ENCODE results near the gene SLCO4A1.

The SLCO4A1 gene

DNA sequence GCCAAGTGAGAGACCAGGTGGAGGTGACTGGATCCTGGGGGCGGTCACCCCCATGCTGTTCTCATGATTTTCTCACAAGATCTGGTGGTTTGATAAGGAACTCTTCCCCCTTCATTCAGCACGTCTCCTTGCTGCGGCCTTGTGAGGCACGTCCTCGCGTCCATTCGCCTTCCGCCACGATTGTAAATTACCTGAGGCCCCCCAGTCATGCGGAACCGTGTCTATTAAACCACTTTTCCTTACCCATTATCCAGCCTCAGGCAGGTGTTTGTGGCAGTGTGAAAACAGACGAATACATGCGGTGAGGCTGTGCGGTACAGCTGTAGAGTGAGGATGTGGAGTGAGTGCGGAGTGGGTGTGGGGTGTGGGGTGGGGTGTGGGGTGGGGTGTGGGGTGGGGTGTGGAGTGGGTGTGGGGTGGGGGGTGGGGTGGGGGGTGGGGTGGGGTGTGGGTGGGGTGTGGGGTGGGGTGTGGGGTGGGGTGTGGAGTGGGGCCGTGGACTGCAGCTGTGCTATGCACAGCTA, 54.2 kb downstream of the SLCO4A1 start:
- no peak for DNase-seq
- TF ChIP-seq GATA1 (IDR thresholded peaks at IDR 0.05; ENCODE audit: low read depth, low read length) = no peak
- TF ChIP-seq POLR2A (IDR thresholded peaks at IDR 0.05; ENCODE audit: low read length) = no peak

DNA sequence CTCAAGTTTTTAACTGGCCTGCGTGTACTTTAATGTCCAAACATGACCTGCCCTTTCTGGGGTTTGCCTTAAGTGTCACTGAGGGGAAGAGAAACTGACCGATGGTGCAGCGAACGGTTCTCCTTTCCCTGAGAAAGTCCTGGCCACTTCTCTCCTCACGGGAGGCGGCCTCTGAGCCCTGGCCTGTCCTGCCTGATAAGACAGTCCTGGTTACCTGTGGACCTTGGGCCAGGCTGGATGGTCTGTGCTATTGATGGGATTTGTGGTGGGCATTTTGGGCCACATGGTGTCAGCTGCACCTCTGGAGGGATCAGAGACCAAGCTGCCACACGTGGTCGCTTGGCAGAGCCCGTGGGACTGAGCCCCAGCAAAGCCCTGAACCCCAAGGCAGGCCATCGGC, 54.7 kb downstream of the SLCO4A1 start:
- TF ChIP-seq POLR2A (IDR thresholded peaks at IDR 0.05; ENCODE audit: low read length) (no peak), GATA1 (IDR thresholded peaks at IDR 0.05; ENCODE audit: low read depth, low read length) (no peak)
- no peak for DNase-seq

DNA sequence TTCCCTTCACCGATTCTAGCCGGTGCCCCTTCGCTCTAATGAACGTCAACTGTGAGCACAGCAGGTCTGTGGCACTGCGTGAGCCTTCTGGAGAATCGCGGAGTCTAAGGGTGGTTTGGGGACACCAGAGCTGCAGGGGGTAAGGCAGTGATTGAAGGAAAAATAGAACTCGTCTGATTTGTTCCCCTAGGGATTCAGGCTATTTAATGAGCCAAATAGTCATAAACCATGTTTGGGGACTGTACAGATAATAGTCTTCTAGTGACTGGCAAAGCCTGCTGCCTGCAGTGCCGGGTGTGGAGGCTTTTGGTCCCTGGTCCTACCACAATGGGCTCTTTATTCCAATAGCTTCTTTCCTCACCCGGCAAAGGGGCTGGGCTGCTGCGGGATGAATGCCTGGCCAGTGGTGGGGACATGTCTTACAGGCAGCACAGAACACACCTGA, 55.2 kb downstream of the SLCO4A1 start:
- TF ChIP-seq POLR2A (IDR thresholded peaks at IDR 0.05; ENCODE audit: low read length) (no peak), GATA1 (IDR thresholded peaks at IDR 0.05; ENCODE audit: low read depth, low read length) (no peak)

DNA sequence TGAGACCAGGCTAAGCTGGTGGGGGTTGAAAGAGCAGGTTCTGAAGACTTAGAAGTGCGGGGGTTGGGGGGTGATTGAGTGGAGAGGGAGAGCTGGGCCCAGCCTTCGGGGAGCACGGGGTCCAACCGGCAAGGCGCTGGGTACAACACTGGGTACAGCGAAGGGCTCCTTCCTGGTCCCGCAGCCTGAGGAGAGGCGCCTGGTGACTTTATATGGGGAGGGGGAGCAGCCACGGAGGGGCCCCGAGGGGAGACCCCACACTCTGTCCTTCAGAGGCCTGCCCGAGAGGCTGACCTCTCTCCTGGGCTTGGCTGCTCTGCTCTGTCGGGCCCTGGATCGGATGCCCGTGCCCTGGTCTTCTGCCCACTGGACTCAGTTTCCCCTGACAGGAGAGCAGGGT, 55.9 kb downstream of the SLCO4A1 start:
- TF ChIP-seq GATA1 (IDR thresholded peaks at IDR 0.05; ENCODE audit: low read depth, low read length) (no peak), POLR2A (IDR thresholded peaks at IDR 0.05; ENCODE audit: low read length) (no peak)
- DNase-seq = no peak

More for the DNA sequence above, 55.2 kb downstream of the SLCO4A1 start:
- DNase-seq = no peak

DNA sequence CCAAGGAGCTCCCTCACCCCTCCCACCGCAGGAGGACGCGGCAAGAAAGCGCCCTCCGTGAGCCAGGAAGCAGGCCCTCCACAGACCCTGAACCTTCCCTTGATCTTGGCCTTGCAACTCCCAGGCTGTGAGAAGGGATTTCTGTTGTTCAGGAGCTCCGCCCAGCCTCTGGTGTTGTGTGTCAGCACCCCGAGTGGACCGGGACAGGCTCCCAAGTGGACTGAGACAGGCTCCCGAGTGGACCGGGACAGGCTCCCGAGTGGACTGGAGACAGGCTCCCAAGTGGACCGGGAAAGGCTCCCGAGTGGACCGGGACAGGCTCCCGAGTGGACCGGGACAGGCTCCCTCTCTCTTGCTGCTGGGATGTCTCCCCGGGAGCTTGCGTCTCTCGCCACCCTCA, 57.0 kb downstream of the SLCO4A1 start:
- TF ChIP-seq POLR2A (IDR thresholded peaks at IDR 0.05; ENCODE audit: low read length) (no peak), GATA1 (IDR thresholded peaks at IDR 0.05; ENCODE audit: low read depth, low read length) (no peak)
- DNase-seq = no peak

DNA sequence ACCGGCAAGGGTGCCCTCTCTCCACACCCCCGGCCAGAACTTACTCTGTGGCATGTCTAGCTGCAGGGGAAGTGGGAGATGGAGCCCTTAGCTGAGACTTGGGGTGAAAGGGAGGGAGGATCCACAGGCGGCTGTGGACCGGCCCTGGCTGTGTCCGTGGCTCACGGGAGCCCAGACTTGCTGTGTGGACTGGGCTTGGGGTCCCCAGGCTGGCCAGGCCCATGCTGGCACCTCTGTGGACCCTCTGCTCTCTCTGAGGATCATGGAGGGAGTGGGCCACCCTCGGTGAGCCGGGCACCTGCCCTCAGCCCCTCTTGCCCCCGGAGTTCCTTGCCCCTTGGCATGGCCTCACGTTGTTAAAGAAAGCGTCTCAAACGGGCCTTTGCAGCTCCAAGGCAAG, 57.4 kb downstream of the SLCO4A1 start:
- DNase-seq = no peak

DNA sequence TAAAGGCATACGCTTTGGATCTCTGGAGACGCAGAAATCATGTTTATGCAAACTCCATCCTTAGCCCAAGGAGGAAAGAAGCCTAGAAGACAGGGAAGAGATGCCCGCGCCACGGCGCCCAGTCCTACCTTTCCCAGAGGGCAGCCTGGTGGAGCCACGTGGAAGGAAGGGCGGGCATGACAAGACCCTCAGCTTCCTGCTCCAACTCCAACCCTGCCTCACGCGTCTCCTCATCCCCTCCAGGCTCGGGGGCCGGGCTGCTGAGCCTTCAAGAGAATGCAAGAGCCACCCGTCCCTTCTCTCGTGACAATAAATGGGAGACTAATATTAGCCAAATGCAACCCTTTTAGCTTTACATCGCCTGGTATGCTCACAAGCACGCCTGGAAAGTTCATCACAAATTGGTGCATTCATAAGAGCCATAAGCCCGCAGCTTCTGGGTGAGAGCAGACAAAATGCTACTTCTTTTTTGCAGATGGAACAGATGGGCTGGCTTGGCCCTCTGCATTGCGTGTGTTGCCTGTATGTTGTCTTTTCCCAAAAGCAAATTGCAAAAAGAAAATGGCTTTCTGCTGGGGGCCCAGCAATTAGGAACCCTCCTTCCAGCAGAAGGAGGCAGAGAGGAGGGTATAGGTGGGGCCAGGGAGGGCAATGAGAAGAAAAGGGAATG, 58.1 kb downstream of the SLCO4A1 start:
- no peak for DNase-seq
- TF ChIP-seq GATA1 (IDR thresholded peaks at IDR 0.05; ENCODE audit: low read depth, low read length) = no peak
- no peak for TF ChIP-seq POLR2A (IDR thresholded peaks at IDR 0.05; ENCODE audit: low read length)

More for the DNA sequence above, 57.4 kb downstream of the SLCO4A1 start:
- TF ChIP-seq POLR2A (IDR thresholded peaks at IDR 0.05; ENCODE audit: low read length) (no peak), GATA1 (IDR thresholded peaks at IDR 0.05; ENCODE audit: low read depth, low read length) (no peak)

DNA sequence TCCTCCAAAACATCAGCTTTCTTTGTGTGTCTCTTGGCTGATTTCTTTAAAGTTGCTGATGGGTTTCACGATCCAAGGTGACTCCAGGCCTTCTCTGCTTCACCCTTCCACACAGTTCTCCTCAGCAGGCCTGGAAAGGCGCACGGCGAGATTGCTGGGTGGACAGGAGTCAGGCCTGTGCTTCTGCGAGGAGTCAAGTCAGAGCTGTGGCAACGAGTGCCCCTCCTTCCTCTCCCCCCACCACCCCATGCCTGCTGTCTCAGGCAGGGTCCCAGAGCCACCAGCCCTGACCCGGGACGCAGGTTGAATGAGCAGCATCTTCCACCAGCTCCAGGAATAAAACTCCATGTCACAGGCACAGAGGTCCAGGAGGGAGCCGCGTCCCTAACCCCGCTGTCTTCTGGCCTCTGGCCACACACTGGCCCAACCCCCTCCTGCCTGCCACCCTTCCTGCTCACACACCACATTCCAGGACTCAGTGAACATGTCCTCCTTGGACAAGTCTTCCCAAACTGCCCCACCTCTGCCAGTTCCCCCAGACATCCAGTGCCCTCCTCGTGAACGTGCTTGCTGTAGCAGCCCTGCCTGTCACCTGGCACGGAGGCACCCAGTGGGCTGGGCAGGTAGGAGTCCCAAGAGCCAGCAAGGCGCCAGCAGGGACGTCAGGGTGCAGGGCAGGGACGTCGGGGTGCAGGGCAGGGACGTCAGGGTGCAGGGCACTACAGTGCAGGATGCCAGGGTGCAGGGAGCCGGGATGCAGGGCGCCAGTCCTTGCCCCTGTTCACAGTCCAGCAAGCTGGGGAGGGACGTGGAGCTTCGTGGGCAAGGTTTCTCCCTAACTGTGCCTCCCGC, 59.1 kb downstream of the SLCO4A1 start:
- no peak for DNase-seq
- TF ChIP-seq GATA1 (IDR thresholded peaks at IDR 0.05; ENCODE audit: low read depth, low read length) = no peak
- TF ChIP-seq POLR2A (IDR thresholded peaks at IDR 0.05; ENCODE audit: low read length) = no peak

DNA sequence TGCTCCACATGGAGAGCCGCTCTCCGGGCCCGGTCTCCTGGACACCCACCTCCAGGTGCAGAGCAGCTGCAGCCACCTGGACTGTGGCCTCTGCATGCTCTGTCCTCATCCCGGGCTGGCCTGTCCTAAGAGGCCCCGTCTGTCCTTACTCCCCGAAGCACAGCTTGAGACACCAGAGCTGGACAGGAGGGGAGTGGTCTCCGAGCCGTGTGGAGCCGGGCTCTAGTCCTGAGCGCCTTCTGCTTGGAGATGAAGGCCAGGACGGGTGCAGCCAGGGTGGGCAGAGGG, 59.7 kb downstream of the SLCO4A1 start:
- no peak for DNase-seq
- no peak for TF ChIP-seq GATA1 (IDR thresholded peaks at IDR 0.05; ENCODE audit: low read depth, low read length)
- TF ChIP-seq POLR2A (IDR thresholded peaks at IDR 0.05; ENCODE audit: low read length) = no peak

DNA sequence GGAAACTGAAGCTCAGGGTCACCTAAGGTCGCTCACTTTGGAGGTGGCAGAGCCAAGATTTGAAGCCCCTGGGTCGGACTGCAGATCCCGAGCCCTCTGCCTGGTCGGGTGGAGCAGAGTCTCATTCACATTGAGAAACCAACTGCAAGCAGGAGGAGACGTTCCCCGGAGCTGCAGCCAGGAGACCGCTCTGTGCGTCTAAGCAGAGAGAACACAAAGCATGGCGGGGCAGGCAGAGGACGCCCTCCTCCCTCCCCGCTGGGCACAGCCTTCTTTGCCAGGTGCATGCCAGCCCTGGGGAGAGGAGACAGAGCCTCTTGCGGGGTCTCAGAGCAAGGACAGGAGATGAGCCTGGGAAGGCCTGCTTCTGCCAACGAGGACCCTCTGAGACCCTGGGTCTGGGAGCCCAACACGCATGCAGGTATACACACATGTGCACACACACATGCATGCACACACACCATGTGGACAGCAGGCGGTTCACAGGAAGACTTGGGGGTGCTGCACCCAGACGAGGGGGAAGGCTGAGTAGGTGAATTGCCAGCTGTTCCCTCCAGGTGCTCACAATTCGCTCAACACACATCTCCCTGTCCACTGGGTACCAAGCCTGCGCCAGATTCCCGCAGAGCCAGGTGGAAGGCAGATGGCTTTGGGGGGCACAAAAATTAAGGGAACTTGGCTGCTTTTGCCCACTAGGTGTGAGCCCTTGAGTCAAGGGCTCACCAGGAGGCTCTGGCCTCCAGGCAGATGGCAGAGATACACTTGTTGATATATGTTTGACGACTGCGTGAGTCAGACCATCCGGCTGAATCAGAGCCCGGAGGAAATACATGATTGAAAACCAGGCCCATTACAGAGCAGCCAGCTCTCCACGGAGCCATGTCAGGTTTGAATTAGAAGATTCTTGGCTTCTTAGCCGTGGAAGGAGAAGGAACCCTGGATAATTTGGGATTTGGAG, 60.9 kb downstream of the SLCO4A1 start:
- no peak for DNase-seq

DNA sequence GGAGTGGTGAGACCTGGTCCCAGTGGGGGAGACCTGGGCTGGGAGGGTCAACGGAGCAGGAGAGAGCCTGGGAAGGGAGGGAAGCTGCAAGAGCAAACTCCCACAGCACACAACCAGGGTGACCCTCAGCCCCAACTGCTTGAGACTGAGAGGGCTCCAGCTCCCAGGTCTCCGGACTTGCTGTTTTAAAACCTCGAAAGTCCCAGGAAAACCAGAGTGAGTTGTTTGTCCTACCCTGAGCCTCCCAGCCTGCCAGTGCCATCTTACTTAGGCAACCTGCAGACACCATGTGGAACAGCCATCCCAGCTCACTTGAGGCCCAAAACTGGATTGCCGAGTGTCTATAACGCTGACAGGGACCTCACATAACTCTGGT, 61.5 kb downstream of the SLCO4A1 start:
- TF ChIP-seq POLR2A (IDR thresholded peaks at IDR 0.05; ENCODE audit: low read length) (no peak), GATA1 (IDR thresholded peaks at IDR 0.05; ENCODE audit: low read depth, low read length) (no peak)
- DNase-seq = no peak

More for the DNA sequence above, 60.9 kb downstream of the SLCO4A1 start:
- TF ChIP-seq GATA1 (IDR thresholded peaks at IDR 0.05; ENCODE audit: low read depth, low read length) = no peak
- TF ChIP-seq POLR2A (IDR thresholded peaks at IDR 0.05; ENCODE audit: low read length) = no peak

DNA sequence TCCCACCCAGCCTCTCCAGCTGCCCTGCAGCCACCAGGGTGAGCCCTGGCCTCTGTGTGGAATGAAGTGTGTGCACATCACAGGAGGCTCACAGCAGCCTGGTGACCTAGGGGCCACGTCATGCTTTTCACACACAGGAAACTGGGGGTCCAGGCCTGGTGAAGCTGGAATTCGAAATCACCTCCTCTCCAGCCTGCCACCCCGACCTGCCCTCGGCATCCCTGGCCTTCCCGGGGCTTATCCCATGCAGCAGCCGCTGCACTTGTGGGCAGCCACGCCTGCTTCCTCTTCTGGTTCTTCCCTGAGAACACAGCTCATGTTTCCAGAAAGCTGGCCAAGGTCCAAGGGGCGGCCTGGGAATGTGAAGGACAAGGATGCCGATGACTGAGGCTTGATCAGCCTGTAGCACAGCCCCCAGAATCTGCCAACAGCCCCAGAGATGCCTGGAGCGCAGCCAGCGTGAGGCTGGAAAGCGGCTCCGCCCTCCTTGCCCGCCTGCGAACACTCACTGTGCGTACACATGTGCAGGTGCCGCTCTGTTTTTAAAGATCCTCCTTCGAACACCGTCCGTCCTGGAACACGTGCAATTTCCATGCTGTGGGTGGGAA, 62.1 kb downstream of the SLCO4A1 start:
- no peak for TF ChIP-seq GATA1 (IDR thresholded peaks at IDR 0.05; ENCODE audit: low read depth, low read length)
- TF ChIP-seq POLR2A (IDR thresholded peaks at IDR 0.05; ENCODE audit: low read length) = no peak
- DNase-seq = no peak

DNA sequence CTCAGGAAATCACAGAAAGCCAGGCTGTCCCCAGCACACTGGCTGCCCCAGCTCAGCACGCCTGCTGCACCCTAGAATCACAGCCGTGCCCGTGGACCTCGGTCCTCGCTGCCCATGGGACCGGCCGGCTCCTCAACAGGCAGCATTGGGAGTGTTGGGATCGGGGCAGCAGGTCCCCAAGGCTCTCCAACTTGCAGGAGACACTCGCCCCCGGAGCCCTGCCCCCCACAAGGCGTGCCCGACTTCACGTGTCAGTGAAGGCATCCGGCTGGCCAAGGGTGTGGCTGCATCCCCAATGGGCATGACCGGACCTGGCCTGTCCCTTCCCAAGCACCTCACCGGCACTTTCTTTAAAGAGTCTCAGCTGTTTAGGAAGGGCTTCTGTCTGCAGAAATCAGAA, 63.3 kb downstream of the SLCO4A1 start:
- no peak for TF ChIP-seq GATA1 (IDR thresholded peaks at IDR 0.05; ENCODE audit: low read depth, low read length)
- TF ChIP-seq POLR2A (IDR thresholded peaks at IDR 0.05; ENCODE audit: low read length) = no peak
- DNase-seq = no peak
